Adipocyte (in vitro differentiated cells): ENCODE results near the gene RHOH.

ENCODE experiments used
- DNase-seq: peaks from one replicate; pipeline ENCODE4 v3.0.0-alpha.2; 2015; ENCODE audit warnings: low read depth
- H3K27me3 ChIP-seq: replicated peaks from 2 replicates; pipeline ENCODE4 v1.7.0; 2013; ENCODE audit warnings: mild to moderate bottlenecking, low read length, moderate library complexity; ENCODE audit not compliant: control insufficient read depth, insufficient read depth
- H3K36me3 ChIP-seq: 2 replicates; pipeline ENCODE4 v1.7.0; 2013; ENCODE audit warnings: low read length, mild to moderate bottlenecking, moderate library complexity; ENCODE audit not compliant: control insufficient read depth, insufficient read depth, severe bottlenecking
- H3K4me1 ChIP-seq: 2 replicates; pipeline ENCODE4 v1.7.0; 2013; ENCODE audit warnings: mild to moderate bottlenecking, low read length, moderate library complexity; ENCODE audit not compliant: control insufficient read depth, insufficient read depth
- H3K4me3 ChIP-seq: 2 replicates; pipeline ENCODE4 v1.7.0; 2013; ENCODE audit warnings: mild to moderate bottlenecking, low read length, moderate library complexity
- H3K9ac ChIP-seq: 2 replicates; pipeline ENCODE4 v1.7.0; 2013; ENCODE audit warnings: mild to moderate bottlenecking, low read length, moderate library complexity
- H3K9me3 ChIP-seq: 2 replicates; pipeline ENCODE4 v1.7.0; 2013; ENCODE audit warnings: mild to moderate bottlenecking, low read length, moderate library complexity; ENCODE audit not compliant: control insufficient read depth

RHOH gene

DNA sequence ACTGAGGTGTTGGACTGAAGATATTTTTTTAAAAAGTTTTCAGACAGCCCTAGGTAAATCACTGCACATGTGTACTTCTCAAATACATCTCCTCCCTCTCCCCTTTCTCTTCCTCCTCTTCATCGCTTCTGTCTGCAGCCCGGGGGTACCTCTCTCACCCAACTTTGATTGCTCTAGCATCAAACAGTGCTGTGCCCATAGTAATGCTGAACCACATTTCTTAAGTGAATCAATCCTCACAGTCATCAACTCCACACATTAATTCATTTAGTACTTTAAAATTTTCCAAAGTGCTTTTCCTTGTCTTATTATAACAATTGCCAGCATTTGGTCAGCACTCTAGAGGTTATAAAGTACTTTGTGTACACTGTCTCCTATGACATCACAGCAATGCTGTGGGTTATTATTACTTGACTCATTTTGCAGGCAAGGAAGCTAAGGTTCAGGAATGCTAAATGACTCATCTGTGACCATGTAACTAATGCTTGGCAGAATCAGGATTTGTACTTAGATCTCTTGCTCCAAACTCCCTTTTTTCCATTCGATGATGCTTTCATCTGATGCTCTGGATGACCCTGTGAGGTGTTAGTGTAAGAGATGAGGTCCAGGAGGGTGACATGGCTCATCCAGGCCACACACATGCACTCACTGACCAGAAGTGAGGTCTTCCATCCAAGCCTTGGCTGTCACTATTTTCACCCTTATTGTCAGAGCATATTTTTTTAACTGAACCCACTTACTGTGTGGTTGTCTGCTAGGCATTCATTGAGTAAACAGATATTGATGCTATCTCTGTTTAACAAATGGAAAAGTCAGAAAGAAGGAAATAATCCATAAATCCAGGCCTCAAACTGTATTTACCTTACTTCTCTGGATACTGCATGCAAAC is 58.8 kb downstream of the RHOH start:
- peak; percentile 95 for DNase-seq
- peaks cover 19% of the 10 kb centered on the region for H3K4me1 ChIP-seq
- no peak overlapping the region for H3K4me3 ChIP-seq
- no peaks in the 10 kb centered on the region for H3K9me3 ChIP-seq
- H3K36me3 ChIP-seq = no peaks in the 10 kb centered on the region
- H3K9ac ChIP-seq = no peak overlapping the region
- H3K27me3 ChIP-seq = no peaks in the 10 kb centered on the region

DNA sequence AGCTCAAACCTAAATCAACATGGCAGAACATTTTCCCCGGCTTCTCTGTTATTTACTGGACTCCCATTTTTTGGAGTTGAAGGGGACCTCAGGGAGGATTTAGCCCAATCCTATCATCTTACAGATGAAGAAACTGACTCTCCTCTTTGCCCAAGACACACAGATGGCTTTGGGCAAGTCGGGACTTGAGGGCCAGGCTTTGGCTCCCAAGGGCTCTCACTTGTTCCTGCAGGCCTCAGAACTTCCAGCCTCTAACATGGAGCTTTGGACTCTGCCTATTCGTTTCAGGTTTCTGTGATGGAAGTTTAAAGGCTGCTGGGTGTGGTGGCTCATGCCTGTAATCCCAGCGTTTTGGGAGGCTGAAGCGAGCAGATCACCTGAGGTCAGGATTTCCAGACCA is 59.5 kb downstream of the RHOH start:
- H3K4me3 ChIP-seq = no peak overlapping the region
- H3K27me3 ChIP-seq = no peaks in the 10 kb centered on the region
- no peak for DNase-seq
- H3K9me3 ChIP-seq = no peaks in the 10 kb centered on the region
- peaks cover 19% of the 10 kb centered on the region for H3K4me1 ChIP-seq
- H3K36me3 ChIP-seq = no peaks in the 10 kb centered on the region
- H3K9ac ChIP-seq = no peak overlapping the region

DNA sequence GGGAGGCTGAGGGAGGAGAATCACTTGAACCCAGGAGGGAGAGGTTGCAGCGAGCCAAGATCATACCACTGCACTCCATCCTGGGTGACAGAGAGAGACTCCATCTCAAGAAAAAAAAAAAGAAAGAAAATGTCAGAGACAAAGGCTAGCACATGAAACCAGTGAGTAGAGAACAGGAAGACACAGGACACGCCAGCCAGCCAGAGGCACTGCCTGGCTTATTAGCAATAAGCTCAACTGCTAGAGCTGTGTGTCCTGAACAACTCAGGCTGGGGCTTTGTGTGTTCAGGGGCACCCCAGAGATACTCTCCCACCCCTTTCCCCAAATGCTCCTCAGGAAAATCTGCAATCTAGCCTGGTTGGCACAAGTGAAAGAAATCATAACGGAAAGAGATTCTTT is 60.0 kb downstream of the RHOH start:
- H3K9ac ChIP-seq = no peak overlapping the region
- H3K4me1 ChIP-seq = peaks cover 19% of the 10 kb centered on the region
- H3K9me3 ChIP-seq = no peaks in the 10 kb centered on the region
- no peaks in the 10 kb centered on the region for H3K36me3 ChIP-seq
- H3K4me3 ChIP-seq = no peak overlapping the region
- H3K27me3 ChIP-seq = no peaks in the 10 kb centered on the region
- DNase-seq = no peak

DNA sequence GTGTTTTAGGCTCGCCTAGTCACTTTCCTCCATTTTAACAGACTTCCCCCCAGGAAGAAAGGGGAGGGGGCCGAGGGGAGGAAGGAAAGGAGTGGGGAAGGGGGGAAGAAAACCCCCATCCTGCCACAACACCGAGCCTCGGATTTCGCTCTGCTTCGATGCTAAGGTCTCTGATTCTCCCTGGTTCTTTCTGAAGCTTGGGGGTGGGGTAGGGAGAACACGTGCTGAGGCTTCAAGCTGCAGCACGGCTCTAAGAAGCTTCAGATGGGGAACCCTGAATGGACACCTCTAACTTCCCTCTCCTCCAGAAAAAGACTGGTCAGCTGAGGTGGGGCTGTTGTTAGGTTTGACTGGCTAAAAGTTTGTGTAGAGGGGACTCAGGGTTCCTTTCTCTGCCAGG is 61.8 kb downstream of the RHOH start:
- no peak overlapping the region for H3K4me3 ChIP-seq
- no peaks in the 10 kb centered on the region for H3K36me3 ChIP-seq
- DNase-seq = no peak
- no peaks in the 10 kb centered on the region for H3K27me3 ChIP-seq
- no peaks in the 10 kb centered on the region for H3K9me3 ChIP-seq
- peaks cover 19% of the 10 kb centered on the region for H3K4me1 ChIP-seq
- no peak overlapping the region for H3K9ac ChIP-seq

DNA sequence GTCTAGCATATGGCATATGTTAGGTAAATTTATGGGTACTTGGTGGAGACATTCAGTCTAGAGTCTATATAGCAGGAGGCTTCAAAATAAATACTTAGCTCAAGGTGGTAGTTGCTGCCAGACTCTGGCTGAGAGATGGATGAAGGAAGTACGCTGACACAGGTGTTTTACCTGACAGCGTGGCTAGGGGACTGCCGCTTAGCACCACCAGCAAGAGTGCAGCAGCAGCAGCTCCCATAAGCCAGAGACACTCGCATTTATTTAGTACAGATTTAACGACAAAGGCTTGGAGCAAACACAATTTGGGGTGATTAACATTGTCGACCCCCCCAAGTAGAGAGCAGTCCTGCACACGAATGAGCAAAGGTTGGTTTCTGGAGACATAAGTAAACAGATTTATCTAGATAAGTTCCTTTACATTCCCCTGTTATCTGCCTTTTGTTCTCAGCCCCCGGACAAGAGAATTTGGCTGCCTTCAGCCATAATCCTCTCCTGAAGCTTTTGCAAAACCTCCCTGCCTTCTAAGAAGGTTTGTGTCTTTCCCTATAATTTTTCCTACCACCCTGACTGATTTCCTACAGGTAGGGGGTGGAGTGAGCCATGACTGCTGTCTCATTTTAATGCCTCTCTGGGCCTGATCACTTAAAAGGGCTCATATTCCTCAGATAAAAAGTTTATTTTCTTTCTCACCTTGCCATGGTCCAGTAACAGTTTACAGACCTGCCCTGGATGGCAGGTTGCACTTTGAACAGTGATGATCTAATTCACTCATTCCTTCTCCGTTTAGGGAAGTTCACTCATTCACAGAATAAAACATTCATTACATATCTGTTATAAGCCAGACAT is 64.6 kb downstream of the RHOH start:
- no peaks in the 10 kb centered on the region for H3K27me3 ChIP-seq
- H3K4me1 ChIP-seq = peaks cover 10% of the 10 kb centered on the region
- no peaks in the 10 kb centered on the region for H3K9me3 ChIP-seq
- H3K9ac ChIP-seq = no peak overlapping the region
- no peaks in the 10 kb centered on the region for H3K36me3 ChIP-seq
- DNase-seq = no peak
- H3K4me3 ChIP-seq = no peak overlapping the region

DNA sequence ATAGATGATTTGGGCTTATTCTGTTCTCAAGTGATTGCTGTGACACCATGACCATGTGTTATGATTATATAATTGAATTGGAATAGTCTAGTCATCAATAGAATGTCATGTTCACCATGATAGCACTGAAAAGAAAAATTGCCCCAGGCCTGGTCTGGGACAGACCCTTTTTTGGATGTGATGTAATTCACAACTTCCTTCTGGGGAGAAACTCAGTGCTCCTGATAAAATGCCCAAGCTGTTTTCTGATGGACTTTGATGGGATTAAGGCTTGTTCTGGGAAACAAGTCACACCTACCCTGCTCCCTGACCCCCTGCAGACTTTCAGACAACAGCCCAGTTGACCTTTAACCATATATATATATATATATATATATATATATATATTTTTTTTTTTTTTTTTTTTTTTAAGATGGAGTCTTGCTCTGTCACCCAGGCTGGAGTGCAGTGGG is 65.3 kb downstream of the RHOH start:
- Histone ChIP-seq H3K4me3 (no peak overlapping the region), H3K27me3 (no peaks in the 10 kb centered on the region), H3K9me3 (no peaks in the 10 kb centered on the region), H3K4me1 (peaks cover 10% of the 10 kb centered on the region), H3K9ac (no peak overlapping the region), H3K36me3 (no peaks in the 10 kb centered on the region)
- DNase-seq = no peak

DNA sequence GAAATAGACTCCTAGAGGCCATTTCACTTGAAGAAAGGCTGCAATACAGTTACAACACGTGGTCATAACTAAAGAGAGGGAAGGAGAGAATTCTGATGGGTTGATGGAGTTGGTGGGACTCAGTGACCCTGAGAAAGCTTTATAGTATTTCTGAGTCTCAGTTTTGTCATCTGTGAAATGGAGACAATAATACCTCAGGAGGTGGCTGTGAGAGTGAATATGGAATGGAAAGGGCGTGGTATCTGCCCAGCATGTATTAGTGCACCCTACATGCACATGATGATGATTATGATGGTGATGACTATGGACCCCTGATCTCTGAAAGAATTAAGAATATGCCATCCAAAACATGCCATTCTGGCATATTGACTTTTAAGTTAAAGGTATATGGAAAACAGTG is 66.0 kb downstream of the RHOH start:
- Histone ChIP-seq H3K9me3 (no peaks in the 10 kb centered on the region), H3K9ac (no peak overlapping the region), H3K4me1 (peaks cover 10% of the 10 kb centered on the region), H3K36me3 (no peaks in the 10 kb centered on the region), H3K27me3 (no peaks in the 10 kb centered on the region), H3K4me3 (no peak overlapping the region)
- no peak for DNase-seq

DNA sequence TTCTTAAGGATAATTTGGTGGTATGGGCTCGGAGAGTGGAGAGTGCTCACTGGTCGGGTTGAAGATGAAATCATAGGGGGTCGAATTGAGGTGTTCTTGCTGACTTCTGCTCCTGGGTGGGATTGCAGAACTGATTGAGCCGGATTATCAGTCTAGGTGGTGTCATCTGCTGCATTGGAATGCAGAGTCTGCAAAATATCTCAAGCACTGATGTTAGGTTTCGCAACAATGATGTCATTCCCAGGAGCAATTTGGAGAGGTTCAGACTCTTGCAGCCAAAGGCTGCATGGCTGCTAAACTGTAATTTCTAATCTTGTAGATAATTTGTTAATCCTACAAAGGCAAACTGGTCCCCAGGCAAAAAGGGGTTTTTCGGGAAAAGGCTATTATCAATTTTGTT is 67.7 kb downstream of the RHOH start:
- Histone ChIP-seq H3K4me1 (peaks cover 10% of the 10 kb centered on the region), H3K9ac (no peak overlapping the region), H3K27me3 (no peaks in the 10 kb centered on the region), H3K9me3 (no peaks in the 10 kb centered on the region), H3K36me3 (no peaks in the 10 kb centered on the region), H3K4me3 (no peak overlapping the region)
- DNase-seq = peak; percentile 84

DNA sequence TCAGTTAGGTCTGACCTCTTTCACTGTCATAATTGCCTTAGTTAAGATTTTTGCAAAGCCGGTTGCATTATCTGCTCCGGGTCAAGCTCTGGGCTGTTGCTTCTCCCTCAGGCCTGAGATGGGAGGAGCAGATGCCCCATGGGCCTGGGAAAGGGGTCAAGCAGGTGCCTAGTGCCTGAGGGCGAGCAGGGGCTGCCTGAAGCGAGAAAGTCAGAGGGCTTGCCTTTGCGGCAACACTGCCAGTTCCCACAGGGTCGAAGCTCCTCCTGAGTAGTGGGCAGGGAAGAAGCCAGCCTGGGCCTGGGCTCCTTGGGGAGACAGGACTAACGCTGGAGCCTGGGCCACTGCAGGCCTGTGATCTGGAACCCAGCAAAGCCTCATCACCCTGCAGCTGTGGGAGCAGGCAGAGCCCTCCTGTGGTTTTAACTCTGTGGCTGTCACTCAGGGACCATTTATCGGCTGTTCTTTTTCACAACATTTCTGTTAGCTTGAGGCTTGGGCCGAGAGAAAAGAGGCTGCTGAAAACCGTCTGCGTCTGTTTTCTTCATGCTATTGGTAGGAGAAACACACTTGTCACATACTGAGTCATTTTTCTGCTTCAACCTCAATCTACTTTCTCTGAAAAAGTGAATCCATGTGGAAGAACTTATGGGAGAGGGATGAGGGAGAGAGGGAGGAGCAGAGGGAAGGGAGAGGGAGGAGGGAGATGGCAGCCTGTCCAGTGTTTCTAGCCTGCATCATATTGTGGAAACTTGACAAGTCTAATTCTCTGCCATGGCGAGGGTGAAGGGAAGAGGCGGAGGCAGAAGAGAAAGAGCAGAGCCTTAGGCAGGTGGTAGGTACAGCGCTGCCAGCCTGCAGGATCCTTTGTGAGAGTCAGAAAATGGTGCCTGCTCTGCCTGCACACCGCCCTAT is 68.4 kb downstream of the RHOH start:
- no peak for DNase-seq
- Histone ChIP-seq H3K36me3 (no peaks in the 10 kb centered on the region), H3K4me3 (no peak overlapping the region), H3K4me1 (peaks cover 10% of the 10 kb centered on the region), H3K9me3 (no peaks in the 10 kb centered on the region), H3K27me3 (no peaks in the 10 kb centered on the region), H3K9ac (no peak overlapping the region)

DNA sequence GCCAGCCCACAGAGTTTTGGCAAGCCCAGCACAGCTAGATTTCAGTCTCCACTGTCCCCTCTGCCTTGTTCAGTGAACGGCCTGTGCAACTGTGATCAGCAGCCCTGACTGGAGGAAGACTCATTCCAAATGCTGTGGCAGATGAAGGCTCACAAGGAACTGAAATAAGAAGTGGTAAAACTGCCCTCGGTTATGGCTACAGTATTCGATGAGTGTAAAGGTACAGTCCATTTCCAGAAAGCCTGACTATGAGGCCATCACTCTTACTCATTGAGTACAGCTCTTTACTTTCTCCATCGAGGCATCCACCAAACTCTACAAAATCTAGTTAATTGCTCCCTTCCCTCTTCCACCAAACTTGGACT is 69.1 kb downstream of the RHOH start:
- Histone ChIP-seq H3K36me3 (no peaks in the 10 kb centered on the region), H3K4me1 (peaks cover 10% of the 10 kb centered on the region), H3K9ac (no peak overlapping the region), H3K4me3 (no peak overlapping the region), H3K27me3 (no peaks in the 10 kb centered on the region), H3K9me3 (no peaks in the 10 kb centered on the region)
- DNase-seq = no peak

DNA sequence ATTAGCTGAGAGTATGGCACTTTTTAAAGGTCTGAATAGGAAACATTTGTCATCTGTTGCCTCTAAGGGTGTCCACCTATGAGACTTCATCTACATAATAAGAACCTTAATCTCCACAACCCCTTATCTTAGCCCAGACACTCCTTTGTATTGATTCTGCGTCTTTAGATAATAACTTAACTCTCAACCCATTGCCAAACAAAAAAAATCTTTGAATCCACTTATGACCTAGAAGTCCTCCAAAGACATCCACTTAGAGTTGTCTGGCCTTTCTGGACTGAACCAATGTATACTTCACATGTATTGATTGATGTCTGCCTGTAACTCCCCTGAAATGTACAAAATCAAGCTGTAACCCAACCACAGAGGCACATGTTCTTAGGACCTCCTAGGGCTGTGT is 72.3 kb downstream of the RHOH start:
- no peak for DNase-seq
- H3K9ac ChIP-seq = no peak overlapping the region

More for the DNA sequence above, 72.3 kb downstream of the RHOH start:
- H3K4me3 ChIP-seq = no peak overlapping the region
- no peaks in the 10 kb centered on the region for H3K27me3 ChIP-seq
- H3K4me1 ChIP-seq = peaks cover 10% of the 10 kb centered on the region
- H3K9me3 ChIP-seq = no peaks in the 10 kb centered on the region
- H3K36me3 ChIP-seq = no peaks in the 10 kb centered on the region
